GM12872 (cell line): Measurements from ENCODE around the gene RTKN2.

Source experiments
- CTCF ChIP-seq: IDR thresholded peaks from 3 replicates; pipeline ENCODE4 v1.5.1; 2011; ENCODE audit warnings: low read depth, mild to moderate bottlenecking, low read length, moderate library complexity; ENCODE audit not compliant: insufficient read depth

The RTKN2 gene

GRCh38 chr10:62166331-62167131 lies 102.1 kb downstream of the RTKN2 start:
- TF ChIP-seq CTCF: no peak

GRCh38 chr10:62165803-62166202 lies 102.8 kb downstream of the RTKN2 start:
- no peak for TF ChIP-seq CTCF

- no peak for TF ChIP-seq CTCF
Measured at GRCh38 chr10:62163024-62163423, 105.6 kb downstream of the RTKN2 start.

GRCh38 chr10:62162261-62162981 lies 106.2 kb downstream of the RTKN2 start:
- no peak for TF ChIP-seq CTCF

- no peak for TF ChIP-seq CTCF
Measured at GRCh38 chr10:62159351-62159750, 109.3 kb downstream of the RTKN2 start.

GRCh38 chr10:62157601-62158000 lies 111.0 kb downstream of the RTKN2 start:
- TF ChIP-seq CTCF: no peak

GRCh38 chr10:62155054-62155680 lies 113.5 kb downstream of the RTKN2 start:
- no peak for TF ChIP-seq CTCF
